Effector CD8-positive, alpha-beta T cell (primary cell): Measurements from ENCODE around the gene WDR72.
"Not testable (repeated sequence)": the region's sequence is repeated elsewhere in the genome, so short reads cannot be mapped to it uniquely, and the experiment has no call there.

Source experiments
- DNase-seq: peaks from one replicate; lab custom pipeline; 2025; lab: John Stamatoyannopoulos, UW

WDR72 gene

DNA sequence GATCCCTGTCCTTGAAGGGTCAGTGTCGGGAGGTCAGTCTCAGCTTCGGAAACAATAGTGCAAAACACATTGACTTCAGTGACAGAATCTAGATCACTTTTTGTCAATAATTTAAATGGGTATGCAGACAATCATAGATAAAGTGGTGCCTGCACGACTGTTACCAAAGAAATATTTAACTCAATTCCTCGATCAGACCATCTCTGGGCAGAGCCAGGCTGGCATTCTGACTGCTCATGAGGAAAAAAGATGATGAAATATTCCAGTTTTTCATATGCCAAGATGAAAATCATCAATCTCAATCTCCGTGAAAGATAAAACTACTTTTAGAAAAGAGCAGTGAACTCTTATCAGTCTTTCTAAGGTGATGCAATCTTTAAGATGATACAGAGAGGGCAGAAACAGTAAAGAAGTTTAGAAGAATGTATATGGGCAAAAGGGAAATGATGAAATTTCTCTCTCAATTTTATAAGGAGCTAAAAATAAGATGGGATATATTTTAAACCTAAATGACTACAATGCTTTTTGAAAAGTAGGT lies 169.9 kb downstream of the WDR72 start:
- no peak for DNase-seq

- no peak for DNase-seq
Measured at GRCh38 chr15:53588773-53589172, 170.7 kb downstream of the WDR72 start.

DNA sequence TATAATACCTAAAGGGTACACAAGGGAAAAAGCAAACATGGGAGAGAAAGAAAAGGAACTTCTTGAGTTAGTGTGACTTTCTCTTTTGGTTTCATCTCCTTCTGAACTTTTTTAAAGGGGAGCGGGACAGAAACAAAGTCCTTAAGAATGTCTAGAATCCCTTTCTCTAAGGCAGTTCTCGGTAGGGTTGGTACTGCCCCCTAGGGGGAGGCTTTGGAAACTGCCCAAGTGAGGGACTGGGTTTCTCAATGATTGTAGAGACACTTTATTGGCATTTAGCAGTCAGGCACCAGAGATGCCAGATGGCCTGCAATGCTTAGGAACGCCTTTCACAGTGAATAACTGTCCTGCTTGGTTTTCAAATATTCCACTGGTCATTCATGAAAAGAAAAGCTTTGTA lies 172.7 kb downstream of the WDR72 start:
- no peak for DNase-seq

DNA sequence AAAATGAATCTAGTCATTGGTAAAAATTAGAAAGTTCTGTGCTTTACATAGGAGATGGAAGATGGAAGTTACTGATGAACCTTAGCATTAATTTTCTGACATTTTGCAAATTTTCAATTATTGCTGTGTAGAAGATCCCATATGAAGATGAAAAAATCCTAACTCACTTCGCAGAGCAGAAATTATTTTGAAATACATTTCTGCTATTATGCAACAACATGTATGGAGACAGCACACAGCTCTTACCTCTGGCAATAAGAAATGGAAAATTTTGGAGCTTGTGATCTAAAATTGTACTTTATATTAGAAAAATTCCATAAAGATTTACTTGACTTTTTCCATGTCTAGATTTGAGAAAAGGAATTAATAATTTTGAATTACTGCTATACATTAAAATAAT lies 177.9 kb downstream of the WDR72 start:
- DNase-seq = no peak

GRCh38 chr15:53580366-53580765 lies 179.1 kb downstream of the WDR72 start:
- no peak for DNase-seq

- no peak for DNase-seq
Measured at GRCh38 chr15:53576841-53577240, 182.6 kb downstream of the WDR72 start.

- no peak for DNase-seq
Measured at GRCh38 chr15:53573091-53573490, 186.4 kb downstream of the WDR72 start.

GRCh38 chr15:53569751-53570480 lies 189.5 kb downstream of the WDR72 start:
- DNase-seq = no peak

DNA sequence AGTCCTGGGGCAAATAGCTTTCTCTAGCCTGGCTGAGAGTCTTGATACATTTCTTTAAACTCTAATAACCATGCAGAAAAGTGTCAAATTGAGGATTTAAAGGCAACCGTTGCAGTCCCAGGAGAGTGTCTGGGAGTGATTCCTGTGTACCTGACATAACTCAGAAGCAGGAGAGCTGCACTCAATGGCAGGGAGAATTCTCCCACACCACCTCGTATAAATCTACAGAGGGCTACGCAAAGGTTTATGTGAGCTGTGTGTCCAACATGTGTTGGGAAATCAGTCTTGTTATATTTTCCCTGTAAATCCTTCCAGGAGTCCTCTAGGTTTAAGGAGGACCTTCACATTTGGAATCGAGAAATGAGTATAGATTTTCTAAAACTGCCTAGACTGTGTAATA lies 192.6 kb downstream of the WDR72 start:
- no peak for DNase-seq

DNA sequence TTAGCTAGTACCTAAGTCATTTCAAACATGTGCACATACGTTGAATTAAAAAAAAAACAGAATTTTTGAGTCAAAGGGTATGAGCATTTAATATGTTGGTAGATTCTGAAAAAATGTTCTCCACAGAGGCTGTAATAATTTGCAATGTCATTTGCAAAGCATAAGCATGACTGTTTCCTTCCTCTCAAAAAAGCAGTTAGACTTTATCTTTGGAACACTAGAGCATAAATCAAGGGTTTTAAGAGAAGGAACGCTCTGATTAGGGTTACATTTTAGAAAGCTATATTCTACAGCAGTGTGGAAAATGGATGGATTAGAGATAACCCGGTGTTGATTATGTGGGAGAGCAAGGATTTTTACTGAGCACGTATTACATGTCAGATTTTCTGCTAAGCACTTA lies 193.7 kb downstream of the WDR72 start:
- no peak for DNase-seq

- DNase-seq = no peak
Measured at GRCh38 chr15:53564647-53565046, 194.8 kb downstream of the WDR72 start.

DNA sequence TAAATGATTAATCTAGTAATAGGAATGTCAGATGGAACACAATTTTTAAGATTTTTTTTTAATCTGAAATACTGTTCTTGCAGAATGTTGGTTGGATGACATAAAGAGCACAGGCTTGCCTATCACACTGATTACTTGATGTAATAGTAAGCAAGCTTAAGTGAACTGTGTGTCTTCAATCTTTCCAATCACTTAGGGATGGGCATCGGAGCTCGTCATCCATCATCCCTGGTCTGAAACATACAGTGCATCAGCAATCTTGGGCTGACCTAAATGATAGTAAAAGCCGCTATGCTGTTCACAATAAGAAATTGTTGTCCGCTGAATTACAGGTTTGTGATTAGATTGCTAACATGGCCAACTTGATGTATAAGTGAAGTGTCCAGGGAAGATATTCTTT lies 195.8 kb downstream of the WDR72 start:
- DNase-seq = no peak

DNA sequence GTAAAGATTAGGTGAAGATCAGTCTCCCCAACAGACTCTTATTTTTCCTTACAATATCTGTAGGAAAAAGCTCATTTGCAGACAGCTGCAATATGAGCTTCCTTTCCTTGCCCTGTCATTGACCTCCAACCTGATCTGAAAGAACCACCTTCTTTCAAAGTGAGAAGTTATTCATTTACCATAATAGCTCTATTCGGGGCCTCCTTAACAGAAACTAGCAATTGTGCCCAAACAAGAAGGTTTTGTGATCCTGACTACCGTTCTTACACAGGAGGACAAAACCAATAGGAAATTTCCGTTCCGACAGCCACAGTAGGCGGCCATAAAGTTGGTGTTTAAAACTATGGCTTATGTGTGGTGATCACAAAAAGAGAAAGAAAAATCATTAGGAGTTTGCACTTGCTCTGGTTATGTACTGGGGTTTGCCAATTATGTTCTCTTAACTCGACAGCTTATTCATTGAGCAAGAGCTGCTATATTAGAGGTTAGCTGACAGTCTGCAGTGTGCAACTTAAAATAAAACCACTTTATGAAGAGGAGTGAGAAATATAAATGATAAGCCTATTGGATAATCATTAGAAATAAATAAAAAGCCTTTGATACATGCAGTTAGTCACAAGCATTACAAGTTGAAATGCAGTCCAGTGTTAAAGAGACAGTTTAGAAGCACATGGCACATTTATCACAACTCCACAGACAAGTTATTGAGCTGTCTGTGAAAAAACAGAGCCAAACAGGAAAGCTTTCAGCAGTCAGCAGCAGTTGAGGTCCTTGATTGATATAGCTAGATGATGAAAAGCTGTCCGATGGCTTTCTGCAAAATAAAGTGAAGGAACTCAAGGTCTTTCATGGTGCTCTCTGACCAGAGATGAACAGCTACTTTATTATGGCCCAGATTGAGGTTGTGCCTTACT lies 199.8 kb downstream of the WDR72 start:
- no peak for DNase-seq

GRCh38 chr15:53558384-53558783 lies 201.1 kb downstream of the WDR72 start:
- DNase-seq = no peak

- no peak for DNase-seq
Measured at GRCh38 chr15:53555226-53555625, 204.2 kb downstream of the WDR72 start.

DNA sequence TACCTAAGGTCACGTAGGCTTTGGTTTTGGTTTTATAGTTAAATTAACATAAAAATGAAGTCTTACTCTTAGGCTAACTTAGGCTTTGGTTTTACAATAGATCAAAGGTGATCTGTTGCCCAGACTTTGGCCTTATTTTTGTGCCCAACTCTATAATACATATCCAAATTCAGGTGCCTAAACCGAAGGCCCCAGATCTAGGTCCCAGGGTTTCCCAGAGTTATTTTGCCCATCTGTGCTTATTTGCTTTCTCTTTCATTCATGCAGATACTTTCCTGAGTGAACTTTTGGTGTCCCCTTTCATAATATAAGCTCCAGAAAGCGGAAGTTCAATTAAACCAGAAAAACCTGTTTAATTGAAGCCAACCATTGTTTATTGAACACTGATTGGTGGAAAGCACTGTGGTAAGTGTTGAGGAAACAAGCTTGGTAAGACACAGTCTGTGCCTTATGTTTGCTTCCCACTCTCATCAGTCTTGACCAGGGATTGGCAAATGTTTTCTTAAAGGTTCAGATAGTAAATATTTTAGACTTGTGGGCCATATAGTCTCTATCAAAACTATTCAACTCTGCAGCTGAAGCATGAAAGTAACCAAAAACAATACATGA lies 209.7 kb downstream of the WDR72 start:
- DNase-seq = no peak

- DNase-seq = no peak
Measured at GRCh38 chr15:53548236-53548635, 211.2 kb downstream of the WDR72 start.

DNA sequence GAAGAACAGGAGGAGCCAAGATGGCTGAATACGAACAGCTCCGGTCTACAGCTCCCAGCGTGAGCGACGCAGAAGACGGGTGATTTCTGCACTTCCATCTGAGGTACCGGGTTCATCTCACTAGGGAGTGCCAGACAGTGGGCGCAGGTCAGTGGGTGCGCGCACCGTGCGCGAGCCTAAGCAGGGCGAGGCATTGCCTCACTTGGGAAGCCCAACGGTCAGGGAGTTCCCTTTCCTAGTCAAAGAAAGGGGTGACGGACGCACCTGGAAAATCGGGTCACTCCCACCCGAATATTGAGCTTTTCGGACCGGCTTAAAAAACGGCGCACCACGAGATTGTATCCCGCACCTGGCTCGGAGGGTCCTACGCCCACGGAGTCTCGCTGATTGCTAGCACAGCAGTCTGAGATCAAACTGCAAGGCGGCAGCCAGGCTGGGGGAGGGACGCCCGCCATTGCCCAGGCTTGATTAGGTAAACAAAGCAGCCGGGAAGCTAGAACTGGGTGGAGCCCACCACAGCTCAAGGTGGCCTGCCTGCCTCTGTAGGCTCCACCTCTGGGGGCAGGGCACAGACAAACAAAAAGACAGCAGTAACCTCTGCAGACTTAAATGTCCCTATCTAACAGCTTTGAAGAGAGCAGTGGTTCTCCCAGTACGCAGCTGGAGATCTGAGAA lies 218.7 kb downstream of the WDR72 start:
- not testable (repeated sequence) for DNase-seq

DNA sequence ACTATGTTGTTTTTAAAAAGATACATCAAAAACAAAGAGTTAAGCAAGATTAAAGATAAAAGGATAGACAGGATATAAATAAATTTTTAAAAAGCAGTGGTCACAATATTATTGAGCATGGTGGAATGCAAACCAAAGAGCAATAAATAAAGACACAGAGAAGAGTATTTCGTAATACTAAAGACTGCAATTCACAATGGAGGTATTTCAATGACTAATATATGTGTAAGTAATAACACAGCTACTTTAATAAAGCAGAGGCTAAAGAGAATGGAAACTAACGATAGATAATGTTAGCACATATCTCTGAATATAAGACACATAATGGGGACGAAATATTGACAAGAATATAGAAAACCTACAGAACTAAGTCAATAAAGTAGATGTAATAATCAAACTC lies 219.6 kb downstream of the WDR72 start:
- no peak for DNase-seq

GRCh38 chr15:53536479-53537120 lies 222.9 kb downstream of the WDR72 start:
- DNase-seq = no peak

GRCh38 chr15:53535886-53536285 lies 223.6 kb downstream of the WDR72 start:
- no peak for DNase-seq
